GM10847 (cell line): ENCODE measurements around the gene RNF166.

ENCODE experiments used
- POLR2A ChIP-seq: IDR thresholded peaks from 2 replicates; pipeline ENCODE4 v1.6.1; 2011; ENCODE audit not compliant: insufficient read length; ENCODE audit errors: extremely low read depth

RNF166 gene

DNA sequence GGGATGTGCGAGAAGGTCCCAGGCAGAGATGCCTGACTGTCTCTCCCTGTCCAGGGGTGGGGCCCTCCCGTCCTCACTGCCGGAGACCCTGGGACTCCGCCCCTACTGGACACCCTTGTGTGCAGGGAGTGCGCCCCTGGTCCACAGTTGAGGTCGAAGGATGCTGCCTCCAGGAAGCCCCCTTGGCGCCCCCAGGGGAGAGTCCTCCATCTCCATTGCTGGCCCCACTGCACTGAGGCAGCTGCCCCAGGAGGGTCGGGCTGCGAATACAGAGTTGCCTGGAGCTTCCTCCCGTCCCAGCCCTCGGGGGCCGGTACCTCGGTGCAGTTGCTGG, 26.7 kb upstream of the RNF166 start:
- TF ChIP-seq POLR2A = no peak

DNA sequence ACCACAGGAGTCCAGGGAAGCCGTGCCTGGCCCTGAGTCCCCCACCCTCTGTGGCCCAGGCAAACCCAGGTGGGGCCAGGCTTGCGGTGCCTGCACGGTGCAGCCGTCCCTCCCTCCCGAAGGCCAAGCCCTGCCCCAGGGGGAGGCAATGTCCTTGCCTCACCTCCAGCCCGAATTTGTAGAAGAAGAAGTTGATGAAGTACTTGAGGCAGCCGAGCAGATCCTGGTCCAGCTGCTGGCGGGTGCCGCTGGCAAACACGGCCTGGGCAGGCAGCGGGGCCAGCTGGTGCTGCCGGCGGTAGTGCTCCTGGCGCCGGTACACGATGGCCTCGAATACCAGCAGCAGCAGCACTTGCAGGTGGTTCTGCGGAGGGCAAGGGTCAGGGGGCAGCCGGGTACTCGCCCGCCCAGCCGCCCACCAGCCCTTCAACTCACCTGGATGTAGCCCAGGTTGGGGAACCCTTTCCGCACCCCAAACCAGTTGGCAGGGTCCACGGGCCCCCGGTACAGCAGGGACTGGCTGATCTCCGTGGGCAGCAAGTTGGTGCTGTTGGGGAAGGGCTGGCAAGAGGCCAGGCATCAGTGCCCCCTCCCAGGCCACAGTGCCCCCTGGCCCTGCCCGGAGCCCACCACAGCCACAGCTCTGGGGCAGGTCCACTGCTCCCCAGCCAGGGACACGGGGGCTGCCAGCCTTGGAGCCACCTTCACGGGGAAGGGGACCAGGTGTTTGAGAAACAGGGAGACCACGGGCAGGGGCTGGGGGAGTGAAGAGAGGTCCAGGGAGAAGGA, 26.2 kb upstream of the RNF166 start:
- TF ChIP-seq POLR2A = no peak

DNA sequence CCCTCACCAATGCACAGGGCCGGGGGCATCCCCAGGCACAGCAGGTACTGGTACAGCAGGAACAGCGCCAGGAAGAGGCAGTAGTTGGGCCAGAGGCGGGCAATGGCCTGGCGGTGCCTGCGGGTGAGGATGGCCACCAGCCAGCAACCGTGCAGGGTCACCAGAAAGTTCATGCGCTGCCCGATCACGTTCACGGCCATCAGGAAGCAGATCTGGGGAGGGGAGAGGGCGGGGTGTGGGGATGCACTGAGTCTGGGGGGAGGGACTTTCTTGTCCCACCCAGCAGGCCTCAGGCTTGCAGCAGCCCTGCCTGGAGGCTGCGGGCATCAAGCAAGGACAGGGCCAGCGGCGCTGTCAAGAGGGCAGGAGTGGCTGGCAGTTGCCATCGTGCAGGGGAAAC, 25.5 kb upstream of the RNF166 start:
- no peak for TF ChIP-seq POLR2A

DNA sequence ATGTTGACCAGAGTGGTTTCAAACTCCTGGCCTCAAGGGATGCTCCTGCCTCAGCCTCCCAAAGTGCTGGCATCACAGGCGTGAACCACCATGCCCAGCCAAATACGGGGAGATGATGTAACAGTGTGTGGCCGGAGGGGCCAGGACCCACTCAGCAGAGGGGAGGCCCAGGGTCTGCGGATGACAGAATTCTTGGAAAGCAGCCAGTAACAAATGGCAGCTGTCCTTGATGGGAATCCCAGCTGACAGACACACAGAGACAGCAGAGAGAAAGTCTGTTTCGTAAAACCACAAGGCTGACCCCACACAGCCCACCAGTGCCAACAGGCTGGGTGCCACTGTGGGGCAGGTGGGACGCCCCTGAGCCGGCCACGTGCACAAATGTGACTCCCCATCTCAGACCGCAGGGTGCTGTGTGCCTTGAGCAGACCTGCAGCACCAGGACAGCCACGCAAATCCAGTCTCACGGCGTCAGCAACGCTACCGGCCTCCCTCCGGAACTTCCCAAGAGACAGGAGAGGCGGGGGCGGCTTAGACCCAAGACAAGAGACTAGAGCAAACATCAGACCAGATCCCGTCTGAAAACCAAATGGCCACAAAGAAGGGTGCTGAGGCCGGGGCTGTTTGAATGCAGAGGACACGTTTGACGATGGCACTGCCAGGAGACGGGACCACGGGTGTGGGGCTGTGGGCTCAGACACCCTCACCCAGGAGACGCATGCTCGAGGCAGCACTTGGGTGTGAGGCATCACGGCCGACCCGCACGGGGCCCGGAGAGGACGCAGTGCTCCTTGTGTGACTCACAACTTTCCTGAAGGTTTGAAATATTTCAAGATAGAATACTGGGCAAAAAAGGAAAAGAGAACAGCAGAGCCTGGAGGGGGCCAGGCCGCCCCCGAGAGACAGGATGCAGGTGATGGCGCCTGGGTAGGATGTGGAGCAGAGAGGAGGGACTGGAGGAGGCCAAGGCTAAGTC, 24.7 kb upstream of the RNF166 start:
- no peak for TF ChIP-seq POLR2A

DNA sequence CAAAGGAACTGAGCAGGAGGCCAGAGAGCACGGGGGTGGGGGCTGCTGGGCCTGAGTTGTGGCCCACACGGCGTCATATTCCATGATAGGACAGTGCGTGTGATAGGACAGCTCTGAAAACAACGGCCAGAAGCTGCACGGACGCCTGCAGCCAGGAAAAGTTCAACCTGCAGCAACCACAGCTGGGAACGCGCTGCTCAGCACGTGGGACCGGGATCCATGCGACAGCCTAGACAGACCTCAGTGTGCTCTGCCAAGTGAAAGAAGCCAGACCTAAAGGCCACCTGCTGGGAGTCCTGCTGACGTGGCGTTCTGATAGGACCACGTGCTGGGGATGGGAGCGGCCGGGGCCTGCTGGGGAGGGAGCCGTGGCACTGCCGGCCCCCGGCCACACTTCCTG, 21.7 kb upstream of the RNF166 start:
- no peak for TF ChIP-seq POLR2A

DNA sequence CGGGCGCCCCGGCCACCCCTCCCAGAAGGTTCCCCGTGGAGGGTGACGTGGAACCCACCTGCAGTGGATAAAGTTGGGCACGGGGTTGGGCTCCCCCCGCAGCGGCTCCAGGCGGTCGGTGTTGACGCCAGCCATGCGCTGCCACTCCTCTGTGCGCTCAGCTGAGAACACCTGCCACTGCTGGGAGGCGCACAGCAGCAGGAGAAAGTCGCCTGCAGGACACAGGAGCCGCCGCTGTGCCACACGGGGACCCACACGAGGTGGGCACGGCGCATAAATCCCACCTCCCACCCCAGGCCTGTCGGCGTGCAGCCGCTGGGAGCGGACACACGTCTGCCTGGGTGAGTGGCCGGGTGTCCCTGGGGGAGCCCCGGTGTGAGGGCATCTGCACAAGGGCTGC, 20.8 kb upstream of the RNF166 start:
- no peak for TF ChIP-seq POLR2A

DNA sequence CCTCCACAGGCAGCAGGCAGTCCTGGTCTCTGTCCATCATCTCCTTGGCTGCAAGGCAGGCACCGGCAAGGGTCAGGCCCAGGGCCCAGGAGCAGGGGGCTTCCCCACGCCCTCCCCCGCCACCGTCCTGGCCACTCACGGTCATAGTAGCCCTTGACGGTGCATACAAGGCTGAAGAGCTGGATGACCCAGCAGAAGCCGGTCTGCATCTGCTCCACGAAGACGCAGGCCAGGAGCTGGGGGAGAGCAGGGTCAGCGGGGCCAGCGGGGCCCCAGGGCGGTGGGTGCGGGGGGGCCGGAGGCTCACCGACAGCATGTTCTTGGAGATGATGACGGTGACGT, 20.2 kb upstream of the RNF166 start:
- no peak for TF ChIP-seq POLR2A

DNA sequence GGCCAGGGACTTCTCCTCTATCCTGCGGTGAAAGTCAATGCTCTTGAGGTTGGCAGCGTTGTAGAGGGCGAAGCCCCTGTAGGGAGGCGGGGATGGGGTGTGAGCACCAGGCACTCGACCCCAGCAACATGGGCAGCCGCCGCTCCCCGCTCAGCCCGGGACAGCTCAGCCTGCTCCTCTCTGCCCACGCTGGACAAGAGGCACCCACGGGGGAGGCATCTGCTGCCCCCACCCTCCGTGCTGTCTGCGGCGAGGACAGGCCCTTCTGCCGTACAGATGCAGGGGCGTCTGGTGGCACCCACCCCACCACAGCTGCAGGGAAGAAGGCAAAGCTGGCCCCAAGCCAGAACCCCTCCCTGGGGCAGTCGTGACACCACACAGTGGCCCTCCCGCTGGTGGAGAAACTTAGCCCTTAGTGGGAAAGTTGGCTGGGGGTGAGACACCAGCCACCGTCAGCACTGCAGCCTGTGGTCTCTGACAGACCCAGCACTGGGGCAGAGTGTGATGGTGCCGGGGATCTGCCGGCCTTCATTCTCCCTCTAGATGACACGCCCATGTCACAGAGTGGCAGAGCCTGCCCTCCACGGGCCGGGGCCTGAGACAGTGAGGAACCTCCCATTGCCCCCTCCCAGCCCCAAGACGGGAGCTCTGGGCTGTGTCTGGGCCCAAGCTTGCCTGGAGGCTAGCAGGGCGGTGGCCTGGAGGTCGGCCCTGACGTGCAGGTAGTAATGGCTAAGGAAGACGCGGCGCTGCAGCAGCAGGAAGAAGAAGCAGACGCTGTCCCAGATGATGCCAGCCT, 19.6 kb upstream of the RNF166 start:
- TF ChIP-seq POLR2A = no peak

DNA sequence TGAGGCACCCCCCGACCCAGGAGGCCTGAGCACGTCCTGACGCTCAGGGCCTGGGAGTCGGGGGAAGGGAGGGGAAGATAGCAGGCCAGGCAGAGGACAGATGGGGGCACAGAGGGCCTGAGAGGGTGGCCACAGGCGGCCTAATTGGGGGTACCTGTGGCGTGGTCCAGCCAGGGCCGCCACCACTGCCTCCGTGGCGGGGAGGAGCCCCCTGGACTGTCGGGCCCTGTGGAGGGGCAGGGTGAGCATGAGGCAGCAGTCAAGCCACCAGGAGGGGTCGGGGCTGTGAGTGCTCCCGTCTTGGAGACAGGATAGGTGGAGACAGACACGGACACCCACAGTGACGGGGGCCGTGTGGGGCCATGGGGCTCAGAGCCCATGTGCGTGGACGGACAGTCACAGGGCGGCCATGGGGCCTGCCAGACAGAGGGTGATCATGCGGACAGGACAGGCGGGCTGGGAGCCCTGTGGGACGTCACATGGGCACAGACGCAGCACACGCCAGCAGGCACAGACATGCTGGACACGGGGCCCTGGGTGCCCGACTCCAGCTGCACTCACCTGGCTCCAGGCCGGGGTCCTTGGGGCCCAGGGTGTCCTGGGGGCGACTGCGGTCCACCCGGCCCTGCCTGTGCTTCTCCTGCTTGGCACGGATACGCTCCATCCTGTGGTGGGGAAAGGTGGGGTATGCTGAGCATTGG, 18.8 kb upstream of the RNF166 start:
- no peak for TF ChIP-seq POLR2A

DNA sequence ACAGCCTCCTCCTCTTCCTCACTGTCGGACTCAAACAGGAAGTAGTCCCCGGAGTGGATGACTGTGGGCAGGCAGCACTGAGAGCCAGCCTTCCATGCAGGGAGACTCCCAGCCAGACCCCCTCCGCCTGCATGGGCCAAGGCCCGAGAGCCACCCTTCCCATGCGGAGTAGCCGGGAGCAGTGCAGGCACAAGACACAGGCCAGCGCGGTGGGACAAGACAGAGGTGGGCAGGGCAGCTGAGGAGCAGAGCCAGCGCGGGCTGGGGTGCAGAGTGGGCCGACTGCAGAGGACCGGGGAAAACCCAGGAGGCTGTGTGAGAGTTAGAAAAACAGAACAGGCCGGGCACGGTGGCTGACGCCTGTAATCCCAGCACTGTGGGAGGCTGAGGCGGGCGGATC, 17.7 kb upstream of the RNF166 start:
- TF ChIP-seq POLR2A = no peak

DNA sequence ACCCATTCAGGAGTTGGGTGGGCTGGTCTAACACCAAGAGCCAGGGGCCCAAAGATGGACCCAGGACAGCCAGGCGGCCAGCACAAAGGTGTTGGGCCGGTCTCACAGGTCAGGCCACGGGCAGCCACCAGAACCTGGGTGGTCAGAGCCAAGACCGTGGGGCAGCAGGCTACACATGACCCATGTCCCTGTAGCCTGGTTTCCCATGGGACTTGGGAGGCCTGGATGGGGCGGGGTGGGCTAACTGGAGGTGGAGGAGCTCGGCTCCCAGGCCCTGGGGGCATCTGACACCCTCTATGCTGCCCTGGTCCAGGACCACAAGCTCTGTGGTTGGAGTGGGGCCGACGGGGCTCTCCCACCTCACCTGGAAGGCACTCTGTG, 17.3 kb upstream of the RNF166 start:
- TF ChIP-seq POLR2A = no peak

DNA sequence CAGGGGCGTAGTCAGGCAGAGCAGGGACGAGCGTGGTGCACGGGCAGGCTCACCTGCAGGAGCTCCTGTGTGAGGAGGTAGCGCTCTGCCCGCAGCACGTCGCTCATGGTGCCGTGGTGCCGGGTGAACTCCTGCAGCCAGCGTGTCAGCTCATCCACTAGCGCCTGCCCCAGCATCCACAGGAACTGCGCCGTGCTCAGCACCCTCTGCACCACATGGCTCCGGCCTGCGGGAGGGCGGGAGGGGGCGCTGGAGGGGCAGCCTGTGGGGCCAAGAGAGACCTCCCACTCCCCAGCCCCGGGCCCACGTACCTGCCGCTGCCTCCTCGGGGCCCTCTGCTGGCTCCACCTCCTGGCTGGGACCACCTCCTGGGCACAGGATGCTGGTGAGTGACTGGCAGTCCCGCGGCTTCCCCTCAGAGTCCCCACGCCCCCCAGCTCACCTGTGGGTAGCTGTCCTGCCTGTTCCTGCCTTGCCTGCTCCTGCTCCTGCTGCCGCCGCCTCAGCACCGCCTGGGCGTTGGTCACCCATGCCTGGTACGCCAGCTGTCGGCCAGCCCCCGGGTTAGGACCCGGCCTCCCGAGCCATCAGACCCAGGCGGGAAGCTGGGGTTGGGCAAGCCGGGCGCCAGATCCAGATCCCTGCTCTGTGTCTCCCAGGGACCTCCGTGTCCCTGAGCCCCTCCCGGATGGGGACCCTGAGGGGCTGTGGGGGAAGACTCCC, 16.7 kb upstream of the RNF166 start:
- no peak for TF ChIP-seq POLR2A

DNA sequence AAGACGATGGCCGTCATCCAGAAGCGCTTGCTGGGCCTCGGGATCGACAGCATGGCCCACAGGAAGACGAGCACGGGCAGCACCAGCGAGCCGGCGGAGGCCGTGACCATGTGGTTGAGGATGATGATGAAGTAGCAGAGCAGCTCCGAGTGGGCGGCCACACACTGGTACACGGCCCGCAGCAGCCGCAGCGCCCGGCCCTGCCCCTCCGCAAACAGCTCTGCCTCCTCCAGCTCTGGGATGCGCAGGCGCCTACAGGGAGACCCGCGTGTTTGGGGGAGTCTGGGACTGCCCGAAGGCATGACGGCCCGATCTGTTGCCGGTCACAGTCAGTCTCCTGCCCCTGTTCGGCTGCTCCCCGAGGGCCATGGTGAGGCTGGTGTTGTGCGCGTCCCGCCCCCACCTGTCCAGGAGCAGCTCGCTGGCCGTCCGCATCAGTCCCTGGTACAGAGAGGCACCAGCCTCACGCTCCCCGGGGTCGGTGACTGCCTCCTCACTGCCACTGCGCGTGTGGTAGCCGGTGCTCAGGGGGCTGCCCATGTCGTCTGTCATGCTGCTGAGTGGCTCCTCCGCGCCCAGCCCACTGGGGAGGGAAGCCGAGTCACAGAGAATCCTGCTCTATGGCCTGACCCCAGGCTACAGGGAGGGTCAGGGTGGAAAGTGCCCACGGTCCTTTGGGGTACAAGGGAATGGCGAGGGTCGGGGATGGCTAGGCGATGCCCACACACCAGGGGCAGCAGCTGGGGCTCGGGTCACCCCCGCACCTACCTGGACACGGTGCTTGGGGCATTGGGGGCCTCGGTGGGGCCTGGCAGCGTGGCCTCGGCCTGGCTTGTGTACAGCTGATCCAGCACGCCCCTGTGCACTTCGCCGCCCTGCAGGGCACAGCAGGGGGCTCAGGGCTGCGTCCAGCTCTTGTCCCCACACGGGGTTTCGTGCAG, 15.9 kb upstream of the RNF166 start:
- TF ChIP-seq POLR2A = no peak

DNA sequence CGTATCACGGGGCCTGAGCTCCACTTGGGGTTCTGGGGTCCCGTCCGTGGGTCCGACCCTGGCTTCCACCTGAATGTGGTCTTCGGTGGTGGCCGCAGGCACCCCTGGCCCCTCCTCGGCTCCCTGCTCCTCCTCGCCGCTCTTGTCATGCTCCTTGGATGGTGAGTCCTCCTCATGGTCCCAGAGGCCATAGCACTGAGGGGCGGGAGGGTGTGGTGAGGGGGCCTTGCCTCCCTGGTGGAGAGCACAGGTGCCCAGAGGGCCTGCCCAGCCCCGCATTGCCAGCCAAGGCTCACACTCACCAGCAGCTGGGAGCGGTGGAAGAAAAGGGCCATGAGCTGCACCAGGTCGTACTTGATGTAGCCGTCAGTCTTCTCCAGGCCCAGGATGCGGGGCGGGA, 15.0 kb upstream of the RNF166 start:
- no peak for TF ChIP-seq POLR2A
